DMS79 treated with DMSO at 0.1 percent for 48 hours (cell line): ENCODE measurements around the gene TOMM22.

Source experiments
- DNase-seq: peaks from one replicate; lab custom pipeline; 2025; lab: John Stamatoyannopoulos, UW

TOMM22 gene

GRCh38 chr22:38715176-38715764 is 33.5 kb downstream of the TOMM22 start:
- DNase-seq = peak; percentile 31

GRCh38 chr22:38715852-38716251 is 34.1 kb downstream of the TOMM22 start:
- no peak for DNase-seq

- no peak for DNase-seq
These were observed 34.5 kb downstream of the TOMM22 start for GRCh38 chr22:38716271-38716670.

- no peak for DNase-seq
These were observed 35.1 kb downstream of the TOMM22 start for GRCh38 chr22:38716826-38717225.

- no peak for DNase-seq
These were observed 35.5 kb downstream of the TOMM22 start for GRCh38 chr22:38717244-38717643.

- DNase-seq = no peak
These were observed 36.7 kb downstream of the TOMM22 start for GRCh38 chr22:38718414-38718813.

GRCh38 chr22:38719196-38719595 is 37.4 kb downstream of the TOMM22 start:
- no peak for DNase-seq

GRCh38 chr22:38720350-38720749 is 38.6 kb downstream of the TOMM22 start:
- DNase-seq = no peak

- no peak for DNase-seq
These were observed 39.8 kb downstream of the TOMM22 start for GRCh38 chr22:38721551-38721950.

- DNase-seq = no peak
These were observed 42.4 kb downstream of the TOMM22 start for GRCh38 chr22:38724176-38724575.

- DNase-seq = no peak
These were observed 43.3 kb downstream of the TOMM22 start for GRCh38 chr22:38724926-38725571.

- no peak for DNase-seq
These were observed 44.3 kb downstream of the TOMM22 start for GRCh38 chr22:38725900-38726655.

- DNase-seq = no peak
These were observed 45.4 kb downstream of the TOMM22 start for GRCh38 chr22:38727123-38727522.

GRCh38 chr22:38727530-38728451 is 46.0 kb downstream of the TOMM22 start:
- DNase-seq = no peak

- no peak for DNase-seq
These were observed 47.4 kb downstream of the TOMM22 start for GRCh38 chr22:38728871-38729796.

GRCh38 chr22:38729946-38730345 is 48.2 kb downstream of the TOMM22 start:
- DNase-seq = no peak

- DNase-seq = no peak
These were observed 48.7 kb downstream of the TOMM22 start for GRCh38 chr22:38730411-38730871.

- DNase-seq = no peak
These were observed 50.0 kb downstream of the TOMM22 start for GRCh38 chr22:38731703-38732161.

- no peak for DNase-seq
These were observed 50.6 kb downstream of the TOMM22 start for GRCh38 chr22:38732251-38732815.

GRCh38 chr22:38733329-38733723 is 51.6 kb downstream of the TOMM22 start:
- no peak for DNase-seq
